Fibroblast of lung (primary cell): Measurements from ENCODE around the gene DPP6. TPM values are rescaled to one million over a fixed set of nuclear protein-coding genes. Genes with fewer than 3 reads are reported as not detected.

Experiments
- DNase-seq, 2 donors: peaks; one replicate each; pipeline versions ENCODE4 v3.0.0 to v3.0.0-alpha.2; 2010; ENCODE audit warnings: low read depth in 2 of 2
- H2AFZ ChIP-seq: 2 replicates; pipeline ENCODE4 v1.5.1; 2012; ENCODE audit warnings: low read length, control low read depth, inconsistent platforms
- H3K27ac ChIP-seq: 2 replicates; pipeline ENCODE4 v1.5.1; 2011; ENCODE audit warnings: low read length, control low read depth; ENCODE audit not compliant: insufficient read depth
- H3K27me3 ChIP-seq: 2 replicates; pipeline ENCODE4 v1.5.1; 2011; ENCODE audit warnings: mild to moderate bottlenecking, low read length; ENCODE audit not compliant: control insufficient read depth, insufficient read depth
- H3K36me3 ChIP-seq: 2 replicates; pipeline ENCODE4 v1.5.1; 2011; ENCODE audit warnings: low read length; ENCODE audit not compliant: control insufficient read depth, insufficient read depth
- H3K4me1 ChIP-seq: 2 replicates; pipeline ENCODE4 v1.5.1; 2011; ENCODE audit warnings: low read length; ENCODE audit not compliant: control insufficient read depth, insufficient read depth; ENCODE audit errors: extremely low read depth
- H3K4me2 ChIP-seq: 2 replicates; pipeline ENCODE4 v1.5.1; 2011; ENCODE audit warnings: low read length, control low read depth; ENCODE audit not compliant: insufficient read depth; ENCODE audit errors: extremely low read depth
- H3K4me3 ChIP-seq, 4 experiments: fragments of 200-600 bp in 1 of 4; sonication (generic) in 1 of 4; replicated peaks in 1 of 4; 2 replicates each; pipeline ENCODE4 v1.5.1; 2011 to 2016; ENCODE audit warnings: low read length in 4 of 4, low read depth in 3 of 4, mild to moderate bottlenecking in 3 of 4, control low read depth in 2 of 4, inconsistent platforms in 1 of 4, mixed read lengths in 1 of 4; ENCODE audit not compliant: insufficient read depth in 1 of 4; ENCODE audit errors: control extremely low read depth in 1 of 4
- H3K79me2 ChIP-seq: 2 replicates; pipeline ENCODE4 v1.5.1; 2012; ENCODE audit warnings: mild to moderate bottlenecking, low read length, inconsistent platforms; ENCODE audit not compliant: control insufficient read depth, insufficient read depth
- H3K9ac ChIP-seq: 2 replicates; pipeline ENCODE4 v1.5.1; 2011; ENCODE audit warnings: mild to moderate bottlenecking, low read length, control low read depth; ENCODE audit not compliant: insufficient read depth
- H3K9me3 ChIP-seq: 2 replicates; pipeline ENCODE4 v1.5.1; 2012; ENCODE audit warnings: low read depth, low read length; ENCODE audit not compliant: control insufficient read depth, insufficient read depth
- H4K20me1 ChIP-seq: 2 replicates; pipeline ENCODE4 v1.5.1; 2011; ENCODE audit warnings: low read length; ENCODE audit not compliant: control insufficient read depth, insufficient read depth; ENCODE audit errors: extremely low read depth
- EZH2 ChIP-seq: IDR thresholded peaks from 2 replicates; pipeline ENCODE4 v1.5.1; 2012; ENCODE audit warnings: low read length, control low read depth, mild to moderate bottlenecking; ENCODE audit errors: missing control alignments
- polyA plus RNA-seq, 2 donors: library from polyadenylated mRNA; depleted of rRNA in 1 of 2; stranded (reverse) in 1 of 2; unstranded in 1 of 2; fragments of >200 nt; gene quantifications; 2 replicates each; pipeline ENCODE4 v1.2.1, GENCODE V29; 2011 to 2012; ENCODE audit warnings: missing spikeins in 1 of 2
- total RNA-seq: library from RNA; depleted of rRNA; stranded (reverse); fragments of >200 nt; gene quantifications from 2 replicates; pipeline ENCODE4 v1.2.1, GENCODE V29; 2014
- TF ChIP-seq, protein P1 (sequence below), 2 donors: IDR thresholded peaks in 1 of 2; conservative IDR thresholded peaks in 1 of 2; 1 replicate in 1 of 2; 2 replicates in 1 of 2; pipeline ENCODE4 v1.5.1; 2011 to 2012; ENCODE audit warnings: low read length in 2 of 2, control low read depth in 1 of 2, inconsistent platforms in 1 of 2, low read depth in 1 of 2, mild to moderate bottlenecking in 1 of 2

Gene DPP6
- total and polyA plus RNA-seq, 2 donors (not counting 1 experiment from before 2014, with no cell fraction given), result not detected

GRCh38 chr7:154342971-154343633, 290.9 kb downstream of the DPP6 start:
- Histone ChIP-seq H4K20me1 (no peaks in the 10 kb centered on the region), H3K36me3 (no peaks in the 10 kb centered on the region), H2AFZ (no peak overlapping the region), H3K79me2 (no peaks in the 10 kb centered on the region), H3K4me3 (no peak overlapping the region), H3K4me2 (no peak overlapping the region), H3K4me1 (no peaks in the 10 kb centered on the region), H3K27me3 (no peaks in the 10 kb centered on the region), H3K9me3 (no peaks in the 10 kb centered on the region), H3K27ac (no peak overlapping the region), H3K9ac (no peak overlapping the region)
- DNase-seq, result no peak
- TF ChIP-seq, protein P1, sequence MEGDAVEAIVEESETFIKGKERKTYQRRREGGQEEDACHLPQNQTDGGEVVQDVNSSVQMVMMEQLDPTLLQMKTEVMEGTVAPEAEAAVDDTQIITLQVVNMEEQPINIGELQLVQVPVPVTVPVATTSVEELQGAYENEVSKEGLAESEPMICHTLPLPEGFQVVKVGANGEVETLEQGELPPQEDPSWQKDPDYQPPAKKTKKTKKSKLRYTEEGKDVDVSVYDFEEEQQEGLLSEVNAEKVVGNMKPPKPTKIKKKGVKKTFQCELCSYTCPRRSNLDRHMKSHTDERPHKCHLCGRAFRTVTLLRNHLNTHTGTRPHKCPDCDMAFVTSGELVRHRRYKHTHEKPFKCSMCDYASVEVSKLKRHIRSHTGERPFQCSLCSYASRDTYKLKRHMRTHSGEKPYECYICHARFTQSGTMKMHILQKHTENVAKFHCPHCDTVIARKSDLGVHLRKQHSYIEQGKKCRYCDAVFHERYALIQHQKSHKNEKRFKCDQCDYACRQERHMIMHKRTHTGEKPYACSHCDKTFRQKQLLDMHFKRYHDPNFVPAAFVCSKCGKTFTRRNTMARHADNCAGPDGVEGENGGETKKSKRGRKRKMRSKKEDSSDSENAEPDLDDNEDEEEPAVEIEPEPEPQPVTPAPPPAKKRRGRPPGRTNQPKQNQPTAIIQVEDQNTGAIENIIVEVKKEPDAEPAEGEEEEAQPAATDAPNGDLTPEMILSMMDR (conservative IDR thresholded peaks at IDR 0.05 in 1 of 2, IDR thresholded peaks at IDR 0.05 in 1 of 2; ENCODE audit: low read depth in 1 of 2, low read length in 2 of 2), result no peak

DNA sequence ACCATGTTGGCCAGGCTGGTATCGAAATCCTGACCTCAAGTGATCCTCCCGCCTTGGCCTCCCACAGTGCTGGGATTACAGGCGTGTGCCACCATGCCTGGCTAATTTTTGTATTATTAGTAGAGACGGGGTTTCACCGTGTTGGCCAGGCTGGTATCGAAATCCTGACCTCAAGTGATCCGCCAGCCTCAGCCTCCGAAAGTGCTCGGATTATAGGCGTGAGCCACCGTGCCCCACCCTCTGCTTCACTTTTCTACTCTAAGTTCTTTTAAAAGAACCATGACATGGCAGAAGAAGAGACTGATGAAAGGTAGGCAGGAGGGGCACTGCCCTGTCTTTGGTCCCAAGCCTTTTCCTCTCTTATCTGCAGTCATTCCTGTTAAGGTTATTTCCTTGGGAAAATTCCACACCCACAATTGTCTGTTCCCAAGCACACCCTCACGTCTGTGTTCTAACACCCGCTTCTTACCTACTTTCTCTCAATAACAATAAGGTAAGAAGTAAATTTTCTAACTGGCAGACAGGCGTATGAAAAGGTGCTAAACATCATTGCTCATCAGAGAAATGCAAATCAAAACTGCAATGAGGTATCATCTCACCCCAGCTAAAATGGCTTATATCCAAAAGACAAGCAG, 291.7 kb downstream of the DPP6 start:
- H3K4me1 ChIP-seq, result no peaks in the 10 kb centered on the region
- H4K20me1 ChIP-seq, result no peaks in the 10 kb centered on the region
- no peaks in the 10 kb centered on the region for H3K36me3 ChIP-seq
- no peak overlapping the region for H3K4me3 ChIP-seq
- H3K4me2 ChIP-seq, result no peak overlapping the region
- DNase-seq, result no peak
- no peaks in the 10 kb centered on the region for H3K27me3 ChIP-seq
- no peaks in the 10 kb centered on the region for H3K79me2 ChIP-seq
- no peak overlapping the region for H2AFZ ChIP-seq
- TF ChIP-seq, protein P1 (conservative IDR thresholded peaks at IDR 0.05 in 1 of 2, IDR thresholded peaks at IDR 0.05 in 1 of 2; ENCODE audit: low read depth in 1 of 2, low read length in 2 of 2), result no peak
- no peak for TF ChIP-seq EZH2
- H3K27ac ChIP-seq, result no peak overlapping the region
- no peak overlapping the region for H3K9ac ChIP-seq
- H3K9me3 ChIP-seq, result no peaks in the 10 kb centered on the region

GRCh38 chr7:154345093-154345492, 292.9 kb downstream of the DPP6 start:
- Histone ChIP-seq H2AFZ (no peak overlapping the region), H3K36me3 (no peaks in the 10 kb centered on the region), H3K27me3 (no peaks in the 10 kb centered on the region), H3K9me3 (no peaks in the 10 kb centered on the region), H3K4me3 (no peak overlapping the region), H3K9ac (no peak overlapping the region), H3K4me2 (no peak overlapping the region), H3K27ac (no peak overlapping the region), H3K4me1 (no peaks in the 10 kb centered on the region), H4K20me1 (no peaks in the 10 kb centered on the region), H3K79me2 (no peaks in the 10 kb centered on the region)
- DNase-seq, result no peak
- no peak for TF ChIP-seq EZH2
- TF ChIP-seq, protein P1 (conservative IDR thresholded peaks at IDR 0.05 in 1 of 2, IDR thresholded peaks at IDR 0.05 in 1 of 2; ENCODE audit: low read depth in 1 of 2, low read length in 2 of 2), result no peak
